ENCODE measurements around the gene POU2F1. TPM values are rescaled to one million over a fixed set of nuclear protein-coding genes. Genes with fewer than 3 reads are reported as not detected.

Gene POU2F1
- total and polyA plus RNA-seq, 3 donors from 2014 or later: 17.1 to 36.9 (median 36.0) TPM

DNA sequence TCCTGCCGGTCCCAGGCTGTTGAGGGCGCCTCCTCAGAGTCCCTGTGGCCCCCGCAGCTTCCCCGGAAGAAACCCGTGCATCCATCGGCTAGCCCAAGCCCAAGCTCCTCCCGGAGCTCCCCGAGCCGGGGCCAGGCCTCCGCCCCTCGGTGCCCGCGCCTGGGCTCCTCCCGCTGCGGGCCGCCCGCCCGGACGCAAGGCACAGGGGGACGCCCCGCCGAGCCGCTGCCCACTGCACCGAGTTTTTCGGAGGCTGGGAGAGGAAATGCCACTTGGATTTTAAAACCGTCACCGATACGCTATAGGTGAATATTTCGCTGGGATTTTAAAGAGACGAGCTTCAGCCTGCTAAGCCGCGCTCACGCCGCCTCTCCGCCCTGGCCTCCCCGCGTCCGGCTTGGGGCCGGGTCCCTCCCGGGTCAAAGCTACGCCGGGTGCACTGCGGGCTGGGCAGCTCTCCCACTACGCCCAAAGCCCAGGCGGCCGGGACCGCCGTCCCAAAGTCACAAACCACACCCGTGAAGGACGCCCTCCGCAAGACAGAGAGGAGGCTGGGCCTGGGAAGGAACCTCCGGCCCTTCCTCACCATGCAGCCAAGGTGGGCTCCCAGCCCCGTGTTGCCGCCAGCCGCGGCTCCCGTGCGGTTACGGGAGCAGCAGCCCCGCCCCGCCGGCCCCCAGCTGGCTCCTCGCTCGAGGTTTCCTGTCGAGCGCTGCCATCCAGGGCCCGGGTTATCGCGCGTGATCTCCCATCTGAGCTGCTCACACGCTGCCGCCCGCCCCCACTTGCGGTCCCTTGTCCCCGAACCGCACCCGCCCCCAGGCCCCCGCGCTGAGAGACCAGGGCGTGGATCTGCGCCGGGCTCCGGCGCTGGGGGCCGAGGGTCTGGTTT lies 234.5 kb downstream of the POU2F1 start:
- Histone ChIP-seq H3K36me3 (ENCODE audit: low read depth, missing control alignments) (no peaks in the 10 kb centered on the region), H3K27me3 (no peaks in the 10 kb centered on the region), H3K4me1 (no peaks in the 10 kb centered on the region), H3K9me3 (no peaks in the 10 kb centered on the region), H3K27ac (peak overlapping the region; percentile 72 to 73), H3K4me3 (peak overlapping the region; percentile 61 to 75)
- WGBS, 2 donors: 0% methylated on average over 52 to 57 of the region's 85 CpGs
- intact Hi-C loops (cut with DNase I; ENCODE audit: low total_unique reads): no loop called here
- peak; percentile 63 for DNase-seq
- TF ChIP-seq, protein P1, sequence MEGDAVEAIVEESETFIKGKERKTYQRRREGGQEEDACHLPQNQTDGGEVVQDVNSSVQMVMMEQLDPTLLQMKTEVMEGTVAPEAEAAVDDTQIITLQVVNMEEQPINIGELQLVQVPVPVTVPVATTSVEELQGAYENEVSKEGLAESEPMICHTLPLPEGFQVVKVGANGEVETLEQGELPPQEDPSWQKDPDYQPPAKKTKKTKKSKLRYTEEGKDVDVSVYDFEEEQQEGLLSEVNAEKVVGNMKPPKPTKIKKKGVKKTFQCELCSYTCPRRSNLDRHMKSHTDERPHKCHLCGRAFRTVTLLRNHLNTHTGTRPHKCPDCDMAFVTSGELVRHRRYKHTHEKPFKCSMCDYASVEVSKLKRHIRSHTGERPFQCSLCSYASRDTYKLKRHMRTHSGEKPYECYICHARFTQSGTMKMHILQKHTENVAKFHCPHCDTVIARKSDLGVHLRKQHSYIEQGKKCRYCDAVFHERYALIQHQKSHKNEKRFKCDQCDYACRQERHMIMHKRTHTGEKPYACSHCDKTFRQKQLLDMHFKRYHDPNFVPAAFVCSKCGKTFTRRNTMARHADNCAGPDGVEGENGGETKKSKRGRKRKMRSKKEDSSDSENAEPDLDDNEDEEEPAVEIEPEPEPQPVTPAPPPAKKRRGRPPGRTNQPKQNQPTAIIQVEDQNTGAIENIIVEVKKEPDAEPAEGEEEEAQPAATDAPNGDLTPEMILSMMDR (IDR thresholded peaks at IDR 0.05): no peak
- TF ChIP-seq POLR2A (IDR thresholded peaks at IDR 0.05): no peak

DNA sequence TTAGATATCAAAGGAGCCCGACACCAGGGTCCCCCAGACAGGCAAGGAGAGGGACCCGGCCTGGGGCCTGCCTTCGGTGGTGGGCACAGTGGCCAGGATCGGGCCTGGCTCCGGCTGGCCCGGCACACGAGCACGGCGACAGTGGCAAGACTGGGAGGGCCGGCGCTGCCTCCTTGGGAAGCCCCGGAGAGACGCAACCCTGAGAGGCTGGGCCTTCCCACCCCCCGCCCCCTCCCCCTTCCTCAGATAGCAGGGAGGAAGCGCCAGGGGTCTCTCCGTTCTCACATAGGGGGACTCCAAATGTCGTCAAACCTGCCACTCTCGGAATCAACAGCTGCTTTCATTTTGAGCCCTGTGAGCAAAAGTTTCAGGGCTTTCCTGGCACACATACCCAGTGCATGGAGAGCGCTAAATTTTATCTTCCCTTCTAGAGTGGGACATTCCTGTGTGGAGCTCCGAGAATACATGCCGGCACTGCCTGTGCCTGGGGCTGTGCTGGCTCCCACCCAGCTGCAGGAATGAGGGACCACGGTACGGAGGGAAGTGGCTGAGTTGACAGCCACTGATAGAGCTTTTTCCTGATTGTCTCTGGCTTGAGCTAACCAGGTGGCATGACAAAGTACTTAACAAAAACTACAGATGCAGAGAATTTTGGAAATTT lies 235.2 kb downstream of the POU2F1 start:
- 0 to 1% methylated on average over 7 to 21 of the region's 23 CpGs for WGBS, 2 donors
- Histone ChIP-seq H3K4me1 (no peaks in the 10 kb centered on the region), H3K27ac (peak overlapping the region; percentile 72 to 73), H3K36me3 (ENCODE audit: low read depth, missing control alignments) (no peaks in the 10 kb centered on the region), H3K4me3 (peak overlapping the region; percentile 61 to 75), H3K9me3 (no peaks in the 10 kb centered on the region), H3K27me3 (no peaks in the 10 kb centered on the region)
- peak; percentile 49 for DNase-seq
- TF ChIP-seq POLR2A (IDR thresholded peaks at IDR 0.05): no peak
- TF ChIP-seq, protein P1 (IDR thresholded peaks at IDR 0.05): no peak
- intact Hi-C loops (cut with DNase I; ENCODE audit: low total_unique reads): no loop called here

DNA sequence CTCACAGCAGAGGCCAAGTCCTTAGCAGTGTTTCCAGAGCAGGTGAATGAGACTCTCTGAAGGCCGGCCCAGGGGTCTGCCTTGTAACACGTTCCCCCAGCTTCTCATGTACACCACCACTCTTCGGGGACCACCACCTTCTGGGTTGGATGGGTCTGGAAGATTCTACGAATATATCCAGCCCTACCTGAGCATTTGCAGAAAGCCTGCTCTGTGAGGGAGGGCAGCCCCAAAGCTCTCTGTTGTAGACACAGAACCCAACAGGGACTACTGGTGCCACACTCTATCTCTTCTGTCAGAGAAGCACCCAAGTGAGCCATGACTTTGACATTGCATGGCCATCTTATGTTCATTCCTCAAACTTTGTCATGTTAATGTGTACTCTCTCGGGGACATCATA lies 235.8 kb downstream of the POU2F1 start:
- intact Hi-C loops (cut with DNase I; ENCODE audit: low total_unique reads): no loop called here
- H3K27me3 ChIP-seq: no peaks in the 10 kb centered on the region
- WGBS, 2 donors: 68 to 91% methylated on average over 5 of the region's 5 CpGs
- no peak for TF ChIP-seq POLR2A (IDR thresholded peaks at IDR 0.05)
- TF ChIP-seq, protein P1 (IDR thresholded peaks at IDR 0.05): no peak
- no peaks in the 10 kb centered on the region for H3K9me3 ChIP-seq
- H3K27ac ChIP-seq: no peak overlapping the region
- no peak overlapping the region for H3K4me3 ChIP-seq
- DNase-seq: no peak
- no peaks in the 10 kb centered on the region for H3K36me3 ChIP-seq (ENCODE audit: low read depth, missing control alignments)
- H3K4me1 ChIP-seq: no peaks in the 10 kb centered on the region

DNA sequence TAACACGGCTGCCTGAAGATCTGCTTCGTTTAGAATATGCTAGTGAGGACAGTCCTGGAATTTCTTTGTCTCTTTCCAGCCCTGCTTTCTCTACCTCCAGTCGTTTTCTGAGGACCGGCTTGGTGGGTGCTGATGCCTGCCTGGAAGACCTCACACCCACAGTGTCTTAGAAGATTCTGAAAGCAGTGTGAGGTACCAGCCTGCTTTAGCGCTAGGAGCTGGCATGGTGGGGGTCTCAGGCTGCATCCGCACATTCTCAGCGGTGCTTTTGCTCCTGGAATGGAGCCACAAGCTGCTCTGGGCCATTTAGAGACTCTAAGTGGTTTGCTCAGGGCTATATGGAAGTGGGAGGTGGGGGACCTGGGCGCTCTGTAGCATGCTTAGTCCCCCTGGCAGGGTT lies 236.2 kb downstream of the POU2F1 start:
- TF ChIP-seq, protein P1 (IDR thresholded peaks at IDR 0.05): no peak
- TF ChIP-seq POLR2A (IDR thresholded peaks at IDR 0.05): no peak

More for the DNA sequence above, 236.2 kb downstream of the POU2F1 start:
- no peaks in the 10 kb centered on the region for H3K36me3 ChIP-seq (ENCODE audit: low read depth, missing control alignments)
- no peak overlapping the region for H3K4me3 ChIP-seq
- no peaks in the 10 kb centered on the region for H3K9me3 ChIP-seq
- 59 to 67% methylated on average over 8 of the region's 8 CpGs for WGBS, 2 donors
- no peak for DNase-seq
- H3K27me3 ChIP-seq: no peaks in the 10 kb centered on the region
- no peak overlapping the region for H3K27ac ChIP-seq
- no peaks in the 10 kb centered on the region for H3K4me1 ChIP-seq
- intact Hi-C loops (cut with DNase I; ENCODE audit: low total_unique reads): no loop called here
